ENCODE data around the gene TRIM32. TPM values are rescaled to one million over a fixed set of nuclear protein-coding genes. Genes with fewer than 3 reads are reported as not detected.

The TRIM32 gene
- total RNA-seq, 1 donor from 2014 or later, result 17.3 TPM

GRCh38 chr9:116733010-116733641, 46.0 kb downstream of the TRIM32 start:
- no peaks in the 10 kb centered on the region for H3K9me3 ChIP-seq
- H3K27me3 ChIP-seq (ENCODE audit: low read depth), result no peaks in the 10 kb centered on the region
- H3K4me1 ChIP-seq, result no peaks in the 10 kb centered on the region
- no peaks in the 10 kb centered on the region for H3K36me3 ChIP-seq
- no peak for TF ChIP-seq CTCF (IDR thresholded peaks at IDR 0.05)
- H3K4me3 ChIP-seq, result no peak overlapping the region
- ATAC-seq, result no peak
- no peak overlapping the region for H3K27ac ChIP-seq
- intact Hi-C loops (cut with DNase I), result loop anchor here (10.0 kb wide), 1 partner anchor 132 kb away; no protein-coding TSS in a partner anchor
- DNase-seq, result no peak

- no peaks in the 10 kb centered on the region for H3K27me3 ChIP-seq (ENCODE audit: low read depth)
- DNase-seq (no peak), ATAC-seq (no peak)
- no peaks in the 10 kb centered on the region for H3K36me3 ChIP-seq
- intact Hi-C loops (cut with DNase I), result loop anchor here (10.0 kb wide), 1 partner anchor 128 kb away; no protein-coding TSS in a partner anchor
- no peak overlapping the region for H3K27ac ChIP-seq
- H3K4me1 ChIP-seq, result no peaks in the 10 kb centered on the region
- no peak overlapping the region for H3K4me3 ChIP-seq
- no peaks in the 10 kb centered on the region for H3K9me3 ChIP-seq
- no peak for TF ChIP-seq CTCF (IDR thresholded peaks at IDR 0.05)
Measured at GRCh38 chr9:116736399-116737151, 49.5 kb downstream of the TRIM32 start.

- Histone ChIP-seq H3K27ac (no peak overlapping the region), H3K9me3 (no peaks in the 10 kb centered on the region), H3K27me3 (ENCODE audit: low read depth) (no peaks in the 10 kb centered on the region), H3K4me1 (no peaks in the 10 kb centered on the region), H3K36me3 (no peaks in the 10 kb centered on the region), H3K4me3 (no peak overlapping the region)
- intact Hi-C loops (cut with DNase I), result loop anchor here (10.0 kb wide), 1 partner anchor 128 kb away; no protein-coding TSS in a partner anchor
- DNase-seq (peak; percentile 82), ATAC-seq (peak; percentile 78 to 86)
- peak; percentile 91 for TF ChIP-seq CTCF (IDR thresholded peaks at IDR 0.05)
Measured at GRCh38 chr9:116737152-116737546, 50.0 kb downstream of the TRIM32 start.

- TF ChIP-seq CTCF (IDR thresholded peaks at IDR 0.05), result no peak
- ATAC-seq (no peak), DNase-seq (no peak)
- H3K4me3 ChIP-seq, result no peak overlapping the region
- no peak overlapping the region for H3K27ac ChIP-seq
- intact Hi-C loops (cut with DNase I), result no loop called here
- H3K36me3 ChIP-seq, result no peaks in the 10 kb centered on the region
- no peaks in the 10 kb centered on the region for H3K27me3 ChIP-seq (ENCODE audit: low read depth)
- no peaks in the 10 kb centered on the region for H3K9me3 ChIP-seq
- H3K4me1 ChIP-seq, result no peaks in the 10 kb centered on the region
Measured at GRCh38 chr9:116741086-116741740, 54.1 kb downstream of the TRIM32 start.

GRCh38 chr9:116741742-116742141, 54.6 kb downstream of the TRIM32 start:
- no peaks in the 10 kb centered on the region for H3K4me1 ChIP-seq
- ATAC-seq (no peak), DNase-seq (no peak)
- no peaks in the 10 kb centered on the region for H3K9me3 ChIP-seq
- no peaks in the 10 kb centered on the region for H3K27me3 ChIP-seq (ENCODE audit: low read depth)
- H3K36me3 ChIP-seq, result no peaks in the 10 kb centered on the region
- intact Hi-C loops (cut with DNase I), result no loop called here
- no peak for TF ChIP-seq CTCF (IDR thresholded peaks at IDR 0.05)
- no peak overlapping the region for H3K27ac ChIP-seq
- no peak overlapping the region for H3K4me3 ChIP-seq

Data from lower lobe of right lung (tissue), 2 donors.